Right lobe of liver (tissue), 6 donors: Measurements from ENCODE around the gene ZBTB39. TPM values are rescaled to one million over a fixed set of nuclear protein-coding genes. Genes with fewer than 3 reads are reported as not detected.

Source experiments
- ATAC-seq, 4 donors: fragments of 200-7000 bp; cut with Tn5 transposase; one replicate each; pipeline ENCODE4 v1.9.1; 2020; ENCODE audit warnings: mild to moderate bottlenecking in 4 of 4, moderate library complexity in 4 of 4
- DNase-seq, 3 donors: peaks; one replicate each; pipeline ENCODE4 v3.0.0-alpha.2; 2020
- H3K27ac ChIP-seq, 3 donors: fragments of 200-600 bp; one replicate each; pipeline ENCODE4 v1.8.0; 2022
- H3K27me3 ChIP-seq, 2 donors: fragments of 200-600 bp; one replicate each; pipeline ENCODE4 v1.8.0; 2022
- H3K36me3 ChIP-seq, 4 donors: fragments of 200-600 bp; sonication (generic) in 1 of 4; one replicate each; pipeline versions ENCODE4 v1.5.1 to v1.8.0; 2017 to 2022; ENCODE audit warnings: control low read depth in 1 of 4
- H3K4me1 ChIP-seq, 4 donors: fragments of 200-600 bp; sonication (generic) in 1 of 4; one replicate each; pipeline versions ENCODE4 v1.5.1 to v1.8.0; 2017 to 2022; ENCODE audit warnings: control low read depth in 1 of 4
- H3K4me3 ChIP-seq, 3 donors: fragments of 200-600 bp; one replicate each; pipeline ENCODE4 v1.8.0; 2022
- H3K9me3 ChIP-seq, 4 donors: fragments of 200-600 bp; sonication (generic) in 1 of 4; one replicate each; pipeline versions ENCODE4 v1.5.1 to v1.8.0; 2017 to 2022; ENCODE audit warnings: control low read depth in 1 of 4
- CTCF ChIP-seq, 4 donors: fragments of 200-600 bp in 3 of 4; fragments of 450-650 bp in 1 of 4; IDR thresholded peaks; one replicate each; pipeline versions ENCODE4 v1.5.1 to v1.8.0; 2016 to 2022; ENCODE audit warnings: antibody characterized with exemption in 4 of 4, mild to moderate bottlenecking in 2 of 4
- POLR2A ChIP-seq: fragments of 450-650 bp; IDR thresholded peaks from one replicate; pipeline ENCODE4 v1.6.1; 2017; ENCODE audit warnings: antibody characterized with exemption, mild to moderate bottlenecking
- WGBS: methylation state at CpG from one replicate; pipeline ENCODE4 v1.1.6; 2018; ENCODE audit warnings: low coverage, low lambda C conversion rate; ENCODE audit not compliant: insufficient coverage; ENCODE audit errors: missing lambda C conversion rate; 5-methylcytosine and 5-hydroxymethylcytosine counted together
- intact Hi-C, 2 donors: fragments of 100-400 bp; cut with DNase I; formaldehyde crosslinking; loops; one replicate each; pipeline versions ENCODE4 v1.11.2 to v1.14.1; 2022
- total RNA-seq, 6 experiments: library from RNA; depleted of rRNA in 2 of 6; stranded (reverse); fragments of >200 nt in 2 of 6; fragmentation: NEBNext Ultra II Directional in 3 of 6; extraction: Animal tissue kit (Norgen Biotek cat#: 25700) in 3 of 6; gene quantifications; one replicate each; pipeline versions ENCODE4 v1.1.0 to v1.2.4, GENCODE V29; 2016 to 2023
- donor health status: DM: no; HTN: yes; CAD: no.
- donor health status: DM: no; HTN: no; CAD: no.
- donor health status: DM: no; HTN: no; CAD: no.
- donor health status: DM: no; HTN: yes; CAD: no.
- donor health status: DM: no; HTN: yes; CAD: no.

ZBTB39 gene
- total RNA-seq, 6 experiments from 2014 or later = 1.8 to 3.7 (median 3.3) TPM

GRCh38 chr12:56995930-56996496, 10.3 kb downstream of the ZBTB39 start:
- no peak for DNase-seq
- WGBS = 100% methylated on average over 2 of the region's 11 CpGs
- H3K36me3 ChIP-seq = no peaks in the 10 kb centered on the region

GRCh38 chr12:56995201-56995929, 11.0 kb downstream of the ZBTB39 start:
- DNase-seq = no peak

More at GRCh38 chr12:56995930-56996496, 10.3 kb downstream of the ZBTB39 start:
- Histone ChIP-seq H3K4me3 (peak overlapping the region in 1 of 3 donors; percentile 7), H3K27ac (peak overlapping the region in 2 of 3 donors; percentile 13 to 28), H3K9me3 (no peaks in the 10 kb centered on the region), H3K4me1 (peaks cover 0 to 24% (median 9%) of the 10 kb centered on the region in 4 donors), H3K27me3 (no peaks in the 10 kb centered on the region)
- TF ChIP-seq POLR2A (no peak), CTCF (IDR thresholded peaks at IDR 0.05) (no peak)
- intact Hi-C loops = no loop called here
- no peak for ATAC-seq

GRCh38 chr12:56994231-56994746, 12.1 kb downstream of the ZBTB39 start:
- DNase-seq = no peak

More at GRCh38 chr12:56995201-56995929, 11.0 kb downstream of the ZBTB39 start:
- no peaks in the 10 kb centered on the region for H3K36me3 ChIP-seq
- peak overlapping the region in 1 of 3 donors; percentile 7 for H3K4me3 ChIP-seq
- peak overlapping the region in 2 of 3 donors; percentile 13 to 28 for H3K27ac ChIP-seq
- TF ChIP-seq CTCF (IDR thresholded peaks at IDR 0.05) (no peak), POLR2A (no peak)
- ATAC-seq = no peak
- no peaks in the 10 kb centered on the region for H3K27me3 ChIP-seq
- WGBS = 75% methylated on average over 14 of the region's 26 CpGs
- intact Hi-C loops = no loop called here
- peaks cover 0 to 28% (median 11%) of the 10 kb centered on the region in 4 donors for H3K4me1 ChIP-seq
- no peaks in the 10 kb centered on the region for H3K9me3 ChIP-seq

GRCh38 chr12:56993346-56993745, 13.0 kb downstream of the ZBTB39 start:
- peak; percentile 12 to 47 (median 26) for ATAC-seq
- intact Hi-C loops = no loop called here
- H3K36me3 ChIP-seq = no peaks in the 10 kb centered on the region
- 28% methylated on average over 8 of the region's 10 CpGs for WGBS
- peaks cover 0 to 32% (median 12%) of the 10 kb centered on the region in 4 donors for H3K4me1 ChIP-seq
- no peak for DNase-seq
- TF ChIP-seq POLR2A (no peak), CTCF (IDR thresholded peaks at IDR 0.05) (no peak)
- peak overlapping the region in 1 of 3 donors; percentile 30 for H3K27ac ChIP-seq
- no peak overlapping the region for H3K4me3 ChIP-seq
- H3K9me3 ChIP-seq = no peaks in the 10 kb centered on the region
- no peaks in the 10 kb centered on the region for H3K27me3 ChIP-seq

More at GRCh38 chr12:56994231-56994746, 12.1 kb downstream of the ZBTB39 start:
- no peak overlapping the region for H3K4me3 ChIP-seq
- H3K36me3 ChIP-seq = no peaks in the 10 kb centered on the region
- peaks cover 0 to 32% (median 12%) of the 10 kb centered on the region in 4 donors for H3K4me1 ChIP-seq
- intact Hi-C loops = no loop called here
- ATAC-seq = peak in 1 of 4 donors; percentile 4
- H3K27ac ChIP-seq = no peak overlapping the region
- no peaks in the 10 kb centered on the region for H3K9me3 ChIP-seq
- H3K27me3 ChIP-seq = no peaks in the 10 kb centered on the region
- TF ChIP-seq POLR2A (no peak), CTCF (IDR thresholded peaks at IDR 0.05) (no peak)
- WGBS = 95% methylated on average over 3 of the region's 10 CpGs
